Measurements from ENCODE around the gene TUSC2.

GRCh38 chr3:50318615-50319014 lies 9.4 kb downstream of the TUSC2 start:
- no peak for TF ChIP-seq POLR2A (IDR thresholded peaks at IDR 0.05; ENCODE audit: extremely low read depth, insufficient read length)
- TF ChIP-seq CTCF (IDR thresholded peaks at IDR 0.05; ENCODE audit: low read depth, low read length) = no peak
- TF ChIP-seq MAX (IDR thresholded peaks at IDR 0.05; ENCODE audit: low read depth, low read length) = no peak

Data from NB4 (cell line).